GM19324 (cell line): Measurements from ENCODE around the gene DLL1.

Source experiments
- ATAC-seq: cut with Tn5 transposase; IDR thresholded peaks from one replicate; pipeline ENCODE4 v1.9.1; 2021; ENCODE audit warnings: mild to moderate bottlenecking, moderate library complexity; ENCODE audit not compliant: unreplicated experiment, low FRiP score

DLL1 gene

DNA sequence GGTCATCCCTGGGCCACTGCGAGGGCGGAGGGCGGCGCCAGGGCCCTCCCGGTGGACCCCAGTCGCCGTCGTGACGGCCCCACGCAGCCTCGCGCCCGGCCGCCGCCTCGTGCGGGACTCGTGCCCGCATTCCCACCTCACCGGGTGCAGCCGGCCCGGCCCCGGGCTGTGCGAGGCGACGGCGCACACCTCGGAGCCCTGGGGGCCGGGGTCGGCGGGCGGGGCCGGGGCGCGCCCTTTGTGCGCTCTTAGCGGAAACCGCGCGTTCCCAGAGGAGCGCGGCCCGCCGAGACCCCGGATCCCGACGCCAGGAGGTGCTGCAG lies 5.5 kb upstream of the DLL1 start:
- ATAC-seq: no peak

DNA sequence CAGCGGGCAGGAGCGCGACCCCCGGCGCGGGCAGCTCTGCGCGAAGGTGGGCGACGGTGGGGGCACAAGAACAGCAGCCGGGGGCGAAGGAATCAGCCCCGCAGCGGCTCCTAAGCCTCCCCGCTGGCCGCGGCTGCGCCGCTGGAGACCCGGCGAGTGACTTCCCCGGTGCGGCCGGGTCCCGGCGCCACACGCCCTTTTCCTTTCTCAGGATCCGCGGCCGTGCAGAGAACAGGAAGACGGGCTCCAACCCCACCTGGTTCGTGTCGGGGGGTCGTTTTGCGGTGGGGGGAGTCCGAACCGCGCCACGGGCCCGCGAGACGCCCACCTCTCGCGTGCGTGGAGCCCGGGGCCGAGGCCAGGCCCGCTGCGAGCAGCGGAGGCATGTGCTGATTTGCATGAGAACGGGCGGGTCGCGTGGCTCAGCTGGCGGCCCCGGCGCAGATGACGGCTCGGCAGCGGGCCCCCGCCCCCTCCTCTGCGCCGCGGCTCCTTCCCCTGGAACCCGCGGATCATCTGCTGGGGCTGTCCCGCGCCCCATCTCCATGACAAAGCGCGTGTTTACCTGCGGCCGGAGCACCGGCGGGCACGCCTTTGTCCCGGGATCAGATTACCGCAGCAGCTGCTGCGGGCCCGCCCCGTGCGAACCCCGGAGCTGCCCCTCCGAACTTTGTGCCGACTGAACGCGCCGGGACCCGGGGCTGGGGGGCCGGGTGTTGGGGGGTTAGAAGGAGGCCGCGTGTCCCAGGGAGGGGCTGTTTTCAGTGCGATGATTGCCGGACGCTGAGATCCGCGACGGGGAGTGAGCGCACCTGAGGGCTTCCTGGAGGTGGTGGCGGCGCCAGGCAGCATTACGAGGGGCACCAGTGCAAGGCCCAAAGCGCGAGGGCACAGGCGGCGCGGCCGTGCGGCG lies 4.9 kb upstream of the DLL1 start:
- ATAC-seq: peak; percentile 66

DNA sequence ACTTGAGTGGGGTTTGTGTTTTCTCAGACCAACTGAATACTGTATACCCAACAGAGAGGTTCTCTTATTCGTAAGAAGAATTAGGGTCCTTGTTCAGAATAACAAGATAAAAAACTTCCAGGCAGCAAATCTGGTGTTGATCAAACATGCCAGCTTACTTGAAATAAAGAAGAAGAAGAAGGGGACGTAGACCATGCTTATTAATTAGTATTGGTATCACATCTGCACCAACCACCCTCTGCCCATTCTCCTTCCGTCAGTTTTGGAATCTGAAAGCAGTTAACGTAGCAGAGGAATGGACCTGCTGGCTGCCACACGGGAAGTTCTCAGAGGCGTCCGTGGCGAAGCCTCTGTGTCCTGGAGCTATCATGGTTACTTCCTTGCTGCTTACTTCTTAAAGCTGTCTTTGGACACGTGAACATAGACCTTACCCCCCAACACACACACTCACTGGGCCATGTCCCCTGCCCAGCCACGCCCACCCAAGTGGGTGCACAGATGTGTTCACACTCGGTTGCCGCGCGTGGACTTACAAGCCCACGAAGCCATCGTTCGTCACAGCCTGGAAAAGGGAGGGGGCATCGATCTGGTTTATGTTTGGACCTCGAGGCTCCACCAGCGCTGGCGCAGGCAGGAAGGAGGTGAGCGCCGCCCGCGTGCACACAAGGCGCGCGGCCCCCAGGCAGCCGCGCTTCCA lies 4.1 kb upstream of the DLL1 start:
- no peak for ATAC-seq

DNA sequence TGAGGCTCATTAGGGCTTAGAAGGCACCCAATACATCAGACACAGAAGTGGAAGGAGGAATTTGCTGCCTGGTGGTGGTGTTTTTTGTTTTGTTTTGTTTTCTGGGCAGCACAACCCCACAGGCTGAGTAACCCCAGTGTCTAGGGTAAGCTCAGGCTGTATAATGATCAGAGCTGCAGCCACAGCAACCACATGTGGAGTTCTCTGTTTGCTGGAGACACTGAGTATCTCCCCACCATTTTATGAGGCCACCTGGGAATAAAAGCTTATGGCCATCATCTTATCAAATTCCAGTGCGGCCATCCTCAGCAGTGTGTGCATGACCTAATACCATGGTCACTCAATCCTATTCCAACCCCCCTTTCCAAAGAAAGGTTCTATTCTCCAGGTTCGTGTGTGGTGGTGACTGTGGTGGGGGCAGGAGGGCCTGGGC lies 3.4 kb upstream of the DLL1 start:
- no peak for ATAC-seq

DNA sequence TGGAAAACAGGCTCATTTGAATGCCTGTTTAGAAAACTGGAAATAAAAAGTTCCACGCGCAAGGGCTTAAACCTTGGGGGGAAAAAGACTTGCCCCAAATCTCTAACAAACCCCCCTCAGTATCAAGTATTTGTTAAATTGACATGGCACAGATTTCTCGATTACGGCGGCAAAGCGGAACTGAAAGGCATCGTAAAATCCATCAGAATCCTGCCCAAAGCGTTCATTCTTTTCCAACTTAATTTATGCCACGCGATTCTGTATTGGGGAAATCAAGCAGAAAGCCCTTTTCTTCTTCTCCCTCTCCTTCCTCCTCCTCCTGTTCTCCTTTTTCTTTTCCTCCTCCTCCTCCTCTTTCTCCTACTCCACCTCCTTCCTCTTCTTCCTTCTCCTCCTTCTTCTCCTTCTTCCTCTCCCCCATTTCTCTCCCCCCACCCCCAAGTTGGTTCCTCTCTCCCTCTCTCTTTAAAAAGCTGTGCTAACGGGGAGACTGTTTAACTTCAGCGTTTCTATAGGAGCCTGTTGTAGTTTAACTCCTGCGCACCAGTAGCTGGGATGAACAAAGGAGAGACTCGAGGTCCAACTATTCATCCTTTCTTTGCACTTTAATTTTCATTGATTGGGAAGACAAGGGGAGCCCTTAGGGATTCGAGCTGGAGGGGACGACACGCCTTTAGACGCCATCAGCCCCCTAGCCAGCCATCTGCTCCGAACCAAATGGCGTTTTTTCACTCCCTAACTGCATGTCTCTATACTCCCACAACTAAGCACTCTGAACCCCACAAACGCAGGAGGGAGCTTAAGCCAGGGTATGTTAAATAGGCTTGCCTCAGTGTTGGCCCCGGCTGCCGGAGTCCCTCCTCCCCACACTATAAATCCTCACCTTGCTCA lies 2.7 kb upstream of the DLL1 start:
- no peak for ATAC-seq

DNA sequence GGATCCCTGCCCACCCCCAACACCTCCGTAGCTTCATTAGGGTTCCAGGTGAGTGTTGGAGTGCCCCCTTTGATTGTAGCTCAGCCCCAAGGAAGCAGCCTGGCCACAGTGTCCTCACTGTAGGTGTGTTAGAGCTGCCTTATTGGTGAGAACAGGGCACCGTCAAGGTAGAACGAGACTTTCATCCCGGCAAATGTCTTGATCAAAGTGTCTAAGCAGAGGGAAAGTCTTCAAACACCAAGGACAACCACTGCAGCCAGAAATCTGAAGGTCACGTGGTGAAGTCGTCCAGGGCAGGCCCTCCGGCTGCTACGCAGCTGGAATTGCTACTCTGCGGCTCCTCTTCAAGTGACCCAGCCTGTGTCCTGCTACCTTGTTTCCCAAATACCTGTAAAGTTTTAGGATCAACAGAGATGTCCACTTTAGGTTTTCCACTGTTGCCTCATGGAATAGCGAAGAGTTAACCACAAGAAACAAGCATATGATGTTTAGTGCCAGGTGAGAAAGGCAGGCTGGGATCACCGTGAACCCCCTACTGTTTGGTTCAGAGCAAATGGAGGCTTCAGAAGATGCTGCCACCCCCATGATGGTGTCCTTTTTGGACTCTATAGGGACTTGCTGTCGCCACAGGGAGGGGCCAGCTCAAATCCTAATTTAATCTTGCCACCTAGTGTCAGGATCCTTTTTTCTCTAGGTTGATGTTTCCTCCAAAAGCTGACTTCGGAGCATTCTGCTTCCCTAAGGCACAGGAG lies 1.7 kb upstream of the DLL1 start:
- no peak for ATAC-seq

DNA sequence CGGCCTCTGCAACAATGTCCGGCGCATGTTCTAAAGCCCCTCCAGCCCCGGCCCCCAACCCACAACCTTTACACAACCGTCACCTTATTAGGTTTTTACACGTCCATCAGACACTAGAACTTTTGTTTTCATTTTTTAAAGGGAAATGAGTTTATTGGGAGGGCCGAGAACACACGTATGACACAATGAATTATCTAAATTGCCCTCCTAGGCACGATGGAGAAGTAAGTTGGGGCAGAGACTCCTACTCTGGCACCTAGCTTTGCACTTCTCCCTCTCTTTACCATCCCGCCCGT lies 1.2 kb upstream of the DLL1 start:
- no peak for ATAC-seq

DNA sequence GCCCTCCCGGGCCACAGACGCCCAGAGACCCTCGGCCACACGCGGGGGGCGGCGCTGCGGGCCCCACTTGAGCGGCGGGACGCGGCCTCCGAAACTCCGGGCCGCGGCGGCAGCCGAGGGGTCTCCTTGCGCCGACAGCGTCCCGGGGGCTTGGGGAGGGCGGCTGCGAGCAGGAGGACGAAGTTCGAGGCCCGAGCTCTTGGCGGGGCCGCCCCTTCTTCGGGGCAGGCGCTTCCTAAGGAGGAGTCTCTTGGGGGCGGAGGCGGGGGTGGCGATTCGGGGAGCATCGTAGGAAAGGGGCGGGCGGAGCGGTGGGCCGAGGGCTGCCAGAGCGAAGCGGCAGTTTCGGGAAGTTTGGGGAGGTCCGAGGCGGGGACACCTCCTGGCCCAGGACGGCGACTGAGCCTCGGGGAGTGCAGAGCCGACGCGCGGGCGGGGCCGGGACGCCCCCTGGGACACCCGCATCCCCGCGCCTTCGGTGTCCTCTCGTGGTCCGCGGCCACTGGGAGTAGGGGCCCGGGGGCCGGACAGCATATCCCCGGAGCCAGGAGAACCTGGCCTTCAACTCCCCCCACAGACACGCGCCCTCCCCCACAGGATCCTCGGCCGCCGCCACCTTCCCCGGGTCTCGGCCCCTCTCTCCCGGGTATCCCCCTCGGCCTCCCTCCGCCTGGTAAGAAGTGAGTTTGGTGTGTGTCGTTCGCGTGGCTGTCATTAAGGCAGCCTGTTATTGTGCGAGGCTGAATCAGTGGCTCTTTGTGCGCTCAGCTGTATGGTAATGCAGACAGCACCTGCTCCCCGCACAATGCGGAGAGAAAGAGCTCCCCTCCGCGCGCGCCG lies 613 bp upstream of the DLL1 start:
- no peak for ATAC-seq

DNA sequence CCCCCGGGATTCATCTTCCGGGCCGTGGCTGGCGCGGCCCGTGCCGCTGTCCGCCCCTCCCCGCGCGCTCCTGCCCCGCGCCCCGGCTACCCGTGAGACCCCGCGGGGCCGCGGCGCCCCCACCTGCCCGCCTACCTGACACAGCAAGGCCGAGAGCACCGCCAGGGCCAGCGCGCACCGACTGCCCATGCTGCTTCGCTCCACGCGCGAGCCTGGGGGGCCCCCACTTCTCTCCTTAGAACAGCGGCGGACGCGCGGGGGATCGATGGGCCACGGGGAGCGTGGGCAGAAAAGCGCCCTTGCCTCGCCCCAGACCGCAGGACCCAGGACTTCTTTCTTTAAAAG lies 955 bp downstream of the DLL1 start:
- ATAC-seq: no peak

DNA sequence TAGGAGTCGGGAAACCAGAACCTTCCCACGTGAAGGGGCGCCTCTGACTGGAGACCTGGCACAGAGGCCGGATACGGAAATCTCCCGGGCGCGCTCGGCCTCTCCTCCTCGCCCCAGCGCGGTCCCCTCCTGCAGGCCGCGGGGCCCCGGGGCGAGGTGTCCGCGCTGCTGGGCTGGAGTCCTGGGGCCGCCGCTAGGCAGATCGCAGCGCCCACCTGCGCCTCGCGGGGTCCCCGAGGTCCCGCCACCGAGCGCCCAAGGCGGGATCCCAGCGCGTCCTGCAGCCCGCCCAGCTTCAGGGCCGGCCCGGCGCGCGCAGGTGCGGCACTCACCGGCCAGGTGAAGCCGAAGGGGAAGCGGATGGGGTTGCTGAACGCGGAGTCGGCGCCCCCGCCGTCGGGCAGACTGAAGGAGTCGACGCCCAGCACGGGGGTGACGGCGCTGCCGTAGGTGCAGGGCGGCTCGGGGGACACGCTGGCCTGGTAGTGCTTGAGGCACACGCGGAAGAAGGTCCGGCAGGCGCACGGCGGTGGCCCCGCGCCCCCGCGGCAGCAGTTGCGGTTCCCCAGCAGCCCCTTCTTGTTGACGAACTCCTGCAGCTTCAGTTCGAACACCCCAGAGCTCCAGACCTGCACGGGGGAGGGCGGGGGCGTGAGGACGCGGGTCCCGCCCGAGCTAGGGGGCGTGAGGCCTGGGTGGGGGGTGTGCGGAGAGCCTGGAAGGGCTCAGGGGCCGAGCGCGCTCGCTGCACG lies 1.5 kb downstream of the DLL1 start:
- no peak for ATAC-seq

DNA sequence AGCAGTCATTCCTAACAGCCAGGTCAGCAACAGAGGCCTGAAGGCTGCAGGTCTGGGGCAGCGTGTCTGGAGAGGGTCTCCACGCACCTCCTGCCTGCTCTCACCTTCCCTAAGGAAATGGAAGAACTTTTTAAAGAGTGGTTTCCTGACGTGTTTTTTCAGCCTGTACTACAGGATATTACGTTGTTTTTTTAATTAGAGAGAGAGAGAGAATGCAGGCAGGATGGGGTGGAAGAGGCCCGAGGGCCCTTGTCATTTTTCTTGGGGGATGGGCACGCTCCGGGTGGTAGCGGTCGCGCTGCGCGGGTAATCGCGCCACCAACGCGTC lies 2.1 kb downstream of the DLL1 start:
- no peak for ATAC-seq

DNA sequence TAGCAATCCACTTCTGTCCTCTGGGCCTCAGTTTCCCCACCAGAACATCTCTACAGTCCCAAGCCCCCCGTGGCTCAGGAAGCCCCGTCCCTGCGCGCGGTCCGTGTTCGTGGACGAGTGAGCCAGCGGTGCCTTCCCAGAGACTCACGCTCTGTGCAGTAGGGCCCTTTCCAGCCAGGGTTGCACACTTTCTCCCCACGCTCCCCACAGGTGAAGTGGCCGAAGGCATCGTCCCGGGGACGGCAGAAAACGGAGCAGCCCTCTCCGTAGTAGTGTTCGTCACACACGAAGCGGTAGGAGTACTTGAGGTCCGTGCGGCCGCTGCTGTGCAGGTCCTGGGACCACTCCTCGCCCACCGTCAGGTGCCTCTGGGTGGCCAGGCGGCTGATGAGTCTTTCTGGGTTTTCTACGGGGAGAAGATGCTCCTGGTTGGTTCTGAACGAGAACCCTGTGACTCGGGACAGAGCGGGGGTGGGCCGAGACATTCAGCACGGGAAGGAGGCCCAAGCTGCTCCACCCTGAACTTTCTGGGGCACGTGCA lies 2.7 kb downstream of the DLL1 start:
- no peak for ATAC-seq

DNA sequence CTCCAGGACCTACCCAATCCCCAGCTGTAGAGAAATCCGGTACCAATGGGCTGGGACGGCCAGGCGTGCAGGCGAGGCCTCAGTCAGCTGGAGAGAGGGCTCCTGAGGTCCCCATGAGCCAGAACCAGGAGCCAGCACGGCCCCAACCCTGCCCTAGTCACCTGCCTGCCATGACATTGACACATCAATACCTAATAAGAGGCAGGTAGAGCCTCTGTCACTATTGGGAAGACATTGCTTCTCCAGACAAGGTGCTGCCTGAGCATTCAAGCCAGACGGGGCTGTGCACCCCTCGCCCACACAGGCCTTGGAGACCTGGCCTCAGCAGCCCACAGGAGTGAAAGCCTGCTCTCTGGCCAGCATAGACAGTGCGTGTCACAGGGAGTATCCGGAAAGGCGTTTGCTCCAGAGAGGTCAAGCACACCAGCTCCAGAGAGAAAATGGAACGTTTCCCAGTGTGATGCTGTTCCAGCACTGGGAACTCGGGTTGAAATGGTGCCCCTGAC lies 3.5 kb downstream of the DLL1 start:
- ATAC-seq: no peak

DNA sequence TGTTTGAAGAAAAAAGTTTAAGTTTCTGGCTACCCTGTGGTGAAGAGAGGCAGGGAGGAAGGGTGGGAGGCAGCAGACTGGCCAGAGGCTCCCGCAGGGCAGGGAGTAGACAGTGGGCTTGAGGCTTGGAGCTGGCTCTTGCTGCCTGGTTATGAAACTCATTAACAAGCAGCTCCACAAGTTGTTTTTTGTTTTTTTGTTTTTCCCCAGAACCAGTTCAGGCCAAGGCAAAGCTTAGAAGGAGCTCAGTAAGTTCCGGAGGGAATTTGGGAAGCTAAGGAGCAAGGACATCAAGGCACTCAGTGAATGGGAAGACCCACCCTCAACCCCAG lies 4.0 kb downstream of the DLL1 start:
- no peak for ATAC-seq

DNA sequence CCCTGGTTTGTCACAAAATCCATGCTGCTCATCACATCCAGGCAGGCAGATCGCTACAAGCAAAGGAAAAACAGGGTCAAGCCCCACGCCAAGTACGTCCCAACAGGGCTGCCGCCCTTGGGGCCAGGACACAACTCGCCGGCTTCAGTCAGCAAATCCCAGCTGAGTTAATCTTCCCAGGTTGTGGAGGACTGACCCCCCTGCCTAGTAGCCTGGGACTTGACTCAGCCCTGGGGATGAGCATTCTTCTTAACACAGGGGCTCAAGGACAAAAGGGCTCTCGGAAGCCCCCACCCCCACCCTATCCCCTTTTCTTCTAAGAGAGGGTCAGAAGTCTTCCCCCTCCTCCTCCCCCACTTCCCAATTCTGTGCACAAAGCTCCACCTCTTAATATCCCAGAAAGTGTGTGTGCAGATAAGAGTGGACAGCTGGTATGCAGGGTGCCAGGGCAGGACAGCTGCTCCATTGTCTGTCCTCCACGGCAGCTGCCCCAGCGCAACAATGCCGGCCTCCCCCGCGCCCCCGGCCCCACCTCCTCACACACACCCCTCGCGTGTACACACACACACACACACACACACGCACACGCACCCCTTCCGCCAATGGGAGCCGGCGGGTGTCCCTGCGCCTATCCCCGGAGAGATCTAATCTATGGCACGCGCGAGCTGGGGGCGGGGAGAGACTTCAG lies 4.5 kb downstream of the DLL1 start:
- ATAC-seq: no peak

DNA sequence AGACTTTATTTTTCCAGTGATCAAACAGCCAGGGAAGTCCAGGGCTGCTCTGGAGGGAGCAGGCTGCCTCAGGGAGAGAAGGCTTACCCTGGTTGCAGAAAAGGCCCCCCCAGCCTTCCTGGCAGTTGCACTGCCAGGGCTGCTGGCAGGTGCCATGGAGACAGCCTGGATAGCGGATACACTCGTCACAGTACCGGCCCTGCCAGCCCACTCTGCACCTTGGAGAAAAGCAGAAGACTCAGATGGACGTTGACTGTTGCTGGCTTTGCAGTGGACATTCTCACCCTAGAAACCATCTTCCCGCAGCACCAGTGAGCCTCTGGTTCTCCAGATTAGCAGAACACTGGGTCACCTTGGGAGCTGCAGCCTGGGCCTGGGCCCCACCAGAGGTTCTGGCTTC lies 5.4 kb downstream of the DLL1 start:
- ATAC-seq: no peak

DNA sequence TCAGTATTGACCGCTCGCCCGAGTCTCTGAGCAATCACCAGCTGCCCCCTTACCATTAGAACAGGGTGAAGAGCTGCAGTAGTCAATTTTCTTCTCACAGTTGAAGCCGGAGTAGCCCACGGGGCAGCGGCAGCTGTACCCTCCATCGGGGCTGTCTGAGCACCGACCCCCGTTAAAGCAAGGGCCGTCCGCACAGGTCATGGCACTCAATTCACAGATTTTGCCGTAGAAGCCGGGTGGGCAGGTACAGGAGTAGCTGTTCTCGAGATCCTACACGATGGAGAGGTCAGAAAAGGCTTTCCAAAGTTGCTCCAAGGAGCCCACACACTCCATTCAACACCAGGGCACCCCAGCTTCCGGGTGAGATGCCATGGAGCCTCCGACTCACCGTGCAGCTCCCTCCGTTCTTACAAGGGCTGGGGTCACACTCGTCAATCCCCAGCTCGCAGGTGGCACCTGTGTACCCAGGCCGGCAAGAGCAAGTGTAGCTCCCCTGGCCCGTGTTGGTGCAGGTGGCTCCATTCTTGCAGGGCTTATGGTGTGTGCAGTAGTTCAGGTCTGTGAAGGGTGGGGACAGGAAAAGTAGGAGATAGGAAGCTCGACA lies 5.9 kb downstream of the DLL1 start:
- no peak for ATAC-seq
